HEK293 (cell line): ENCODE results near the gene LDB2.

Experiments
- CTCF ChIA-PET: fragments of 350-600 bp; formaldehyde crosslinking; extraction: SDS; loops from one replicate; lab custom pipeline; 2021; ENCODE audit warnings: antibody characterized with exemption; lab: Yijun Ruan, JAX
- POLR2A ChIA-PET: fragments of 300-600 bp; formaldehyde crosslinking; extraction: SDS; loops from one replicate; lab custom pipeline; 2020; ENCODE audit warnings: antibody characterized with exemption, inconsistent platforms; lab: Yijun Ruan, JAX
- H3K27ac ChIP-seq: fragments of 200-500 bp; sonication (Bioruptor generic); 2 replicates; pipeline ENCODE4 v1.5.1; 2014; ENCODE audit warnings: low read depth, low read length, control low read depth, inconsistent platforms; ENCODE audit errors: extremely low read depth
- H3K36me3 ChIP-seq, 2 experiments: fragments of 200-500 bp in 1 of 2; sonication (Bioruptor generic) in 1 of 2; 1 replicate in 1 of 2; 2 replicates in 1 of 2; pipeline ENCODE4 v1.5.1; 2014 to 2017; ENCODE audit warnings: inconsistent platforms in 2 of 2, low read length in 2 of 2; ENCODE audit not compliant: control insufficient read depth in 2 of 2, insufficient read depth in 1 of 2
- H3K4me1 ChIP-seq: fragments of 200-500 bp; sonication (Bioruptor generic); 2 replicates; pipeline ENCODE4 v1.5.1; 2014; ENCODE audit warnings: mild to moderate bottlenecking, low read length, inconsistent platforms; ENCODE audit not compliant: control insufficient read depth, insufficient read depth
- H3K4me3 ChIP-seq: 2 replicates; pipeline ENCODE4 v1.5.1; 2011; ENCODE audit warnings: low read depth, mild to moderate bottlenecking, control low read depth, low read length, moderate library complexity
- H3K9me3 ChIP-seq: fragments of 200-500 bp; sonication (Bioruptor generic); 2 replicates; pipeline ENCODE4 v1.5.1; 2014; ENCODE audit warnings: low read depth, low read length, inconsistent platforms; ENCODE audit not compliant: control insufficient read depth, insufficient read depth
- WT1 ChIP-seq: fragments of 450-650 bp; formaldehyde crosslinking; IDR thresholded peaks from 2 replicates; pipeline ENCODE4 v1.5.1; 2016; ENCODE audit warnings: missing biosample characterization, missing genetic modification characterization
- ZBTB21 ChIP-seq: fragments of 450-650 bp; formaldehyde crosslinking; IDR thresholded peaks from 2 replicates; pipeline ENCODE4 v1.5.1; 2017; ENCODE audit warnings: missing biosample characterization, missing genetic modification characterization
- ZBTB7A ChIP-seq: fragments of 450-650 bp; formaldehyde crosslinking; IDR thresholded peaks from 2 replicates; pipeline ENCODE4 v1.5.1; 2016; ENCODE audit warnings: low read depth, missing biosample characterization, missing genetic modification characterization
- ZNF138 ChIP-seq: fragments of 450-650 bp; formaldehyde crosslinking; IDR thresholded peaks from 2 replicates; pipeline ENCODE4 v1.5.1; 2016; ENCODE audit warnings: missing biosample characterization, missing genetic modification characterization, borderline replicate concordance
- ZNF140 ChIP-seq: fragments of 450-650 bp; formaldehyde crosslinking; IDR thresholded peaks from 2 replicates; pipeline ENCODE4 v1.5.1; 2016; ENCODE audit warnings: missing biosample characterization, missing genetic modification characterization
- ZNF146 ChIP-seq: fragments of 450-650 bp; formaldehyde crosslinking; IDR thresholded peaks from 2 replicates; pipeline ENCODE4 v1.5.1; 2016; ENCODE audit warnings: missing biosample characterization, missing genetic modification characterization
- ZNF157 ChIP-seq: fragments of 450-650 bp; formaldehyde crosslinking; IDR thresholded peaks from 2 replicates; pipeline ENCODE4 v1.5.1; 2016; ENCODE audit warnings: missing biosample characterization, missing genetic modification characterization
- ZNF202 ChIP-seq: fragments of 450-650 bp; formaldehyde crosslinking; IDR thresholded peaks from 2 replicates; pipeline ENCODE4 v1.5.1; 2016; ENCODE audit warnings: missing biosample characterization, missing genetic modification characterization, borderline replicate concordance
- ZNF221 ChIP-seq: fragments of 450-650 bp; formaldehyde crosslinking; IDR thresholded peaks from 2 replicates; pipeline ENCODE4 v1.5.1; 2017; ENCODE audit warnings: missing biosample characterization, missing genetic modification characterization, borderline replicate concordance
- ZNF23 ChIP-seq: fragments of 450-650 bp; formaldehyde crosslinking; IDR thresholded peaks from 2 replicates; pipeline ENCODE4 v1.5.1; 2016; ENCODE audit warnings: missing biosample characterization, missing genetic modification characterization, borderline replicate concordance
- ZNF274 ChIP-seq, 2 experiments: fragments of 200-500 bp in 1 of 2; fragments of 450-650 bp in 1 of 2; sonication (Bioruptor generic) in 1 of 2; formaldehyde crosslinking in 1 of 2; IDR thresholded peaks; 2 replicates each; pipeline versions ENCODE4 v1.5.1 to v1.6.1; 2014 to 2016; ENCODE audit warnings: borderline replicate concordance in 1 of 2, inconsistent platforms in 1 of 2, low read length in 1 of 2, missing biosample characterization in 1 of 2, missing genetic modification characterization in 1 of 2
- ZNF335 ChIP-seq: fragments of 450-650 bp; formaldehyde crosslinking; conservative IDR thresholded peaks from 2 replicates; pipeline ENCODE4 v1.5.1; 2016; ENCODE audit warnings: missing biosample characterization, missing genetic modification characterization
- ZNF426 ChIP-seq: fragments of 450-650 bp; formaldehyde crosslinking; IDR thresholded peaks from 2 replicates; pipeline ENCODE4 v1.5.1; 2017; ENCODE audit warnings: missing biosample characterization, missing genetic modification characterization, mild to moderate bottlenecking, inconsistent platforms, moderate library complexity
- ZNF501 ChIP-seq: fragments of 450-650 bp; formaldehyde crosslinking; IDR thresholded peaks from 2 replicates; pipeline ENCODE4 v1.5.1; 2016; ENCODE audit warnings: missing biosample characterization, missing genetic modification characterization
- ZNF544 ChIP-seq: fragments of 450-650 bp; formaldehyde crosslinking; IDR thresholded peaks from 2 replicates; pipeline ENCODE4 v1.5.0; 2017; ENCODE audit warnings: missing biosample characterization, missing genetic modification characterization
- ZSCAN16 ChIP-seq: fragments of 450-650 bp; formaldehyde crosslinking; IDR thresholded peaks from 2 replicates; pipeline ENCODE4 v1.5.1; 2016; ENCODE audit warnings: missing biosample characterization, missing genetic modification characterization
- ZXDB ChIP-seq: fragments of 450-650 bp; formaldehyde crosslinking; IDR thresholded peaks from 2 replicates; pipeline ENCODE4 v1.5.1; 2016; ENCODE audit warnings: missing biosample characterization, missing genetic modification characterization
- TF ChIP-seq, protein P1 (sequence below): fragments of 450-650 bp; formaldehyde crosslinking; IDR thresholded peaks from 2 replicates; pipeline ENCODE4 v1.5.1; 2017; ENCODE audit warnings: missing biosample characterization, missing genetic modification characterization
- TF ChIP-seq, protein P2 (sequence below): fragments of 450-650 bp; formaldehyde crosslinking; IDR thresholded peaks from 2 replicates; pipeline ENCODE4 v1.5.1; 2016; ENCODE audit warnings: missing biosample characterization, missing genetic modification characterization
- TF ChIP-seq, protein P3 (sequence below): fragments of 450-650 bp; formaldehyde crosslinking; optimal IDR thresholded peaks from 2 replicates; pipeline ENCODE3; 2016; ENCODE audit warnings: missing biosample characterization, mild to moderate bottlenecking, missing genetic modification characterization

Gene LDB2

DNA sequence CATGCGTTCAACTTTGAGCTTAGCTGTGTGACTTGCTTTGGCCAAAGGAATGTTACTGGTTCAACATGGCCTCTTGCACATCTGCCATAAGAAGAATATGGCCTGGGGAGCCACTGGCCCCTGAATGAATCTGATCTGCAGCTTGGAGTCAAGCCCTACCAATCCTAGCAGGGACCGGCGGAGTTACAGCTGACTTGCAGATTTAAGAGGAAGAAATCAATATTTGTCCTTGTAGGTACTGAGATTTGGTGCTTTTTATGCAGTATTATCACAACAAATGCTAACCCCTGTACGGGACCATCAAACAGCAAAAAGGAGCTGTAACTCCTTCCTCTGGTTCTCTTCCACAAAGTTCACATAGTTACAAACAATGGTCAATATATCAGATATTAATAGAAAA is 252.0 kb downstream of the LDB2 start:
- POLR2A ChIA-PET = no interaction called here
- TF ChIP-seq ZNF274 (IDR thresholded peaks at IDR 0.05; ENCODE audit: low read length) = no peak
- TF ChIP-seq ZNF274 (tag by site-specific recombination; IDR thresholded peaks at IDR 0.05; ENCODE audit: borderline replicate concordance) = no peak
- no peak for TF ChIP-seq ZNF544 (tag by site-specific recombination)
- no peak for TF ChIP-seq ZXDB
- TF ChIP-seq ZNF146 = no peak
- no peak for TF ChIP-seq ZNF138
- TF ChIP-seq, all 188 proteins: peak for 0

DNA sequence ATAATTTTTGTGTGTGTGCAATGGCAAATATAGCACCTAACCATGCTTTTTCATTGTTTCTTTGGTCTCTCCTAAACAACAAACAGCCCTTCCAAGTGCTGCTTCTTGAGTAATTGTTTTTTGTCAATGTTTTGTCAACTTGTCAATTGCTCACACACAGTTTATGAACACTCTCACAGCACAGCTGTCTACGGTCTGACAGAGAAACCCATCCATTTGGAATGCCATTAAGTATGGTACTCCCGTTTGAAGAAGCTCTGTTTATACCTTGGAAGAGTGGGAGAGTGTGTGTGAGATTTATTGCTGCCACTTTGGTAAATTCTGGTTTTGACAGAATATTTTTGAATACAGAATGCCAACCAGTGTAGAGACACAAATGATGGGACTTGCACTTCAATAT is 254.6 kb downstream of the LDB2 start:
- CTCF ChIA-PET = interaction anchor here (0.7 to 3.7 kb wide), 3 partner anchors 272 to 646 kb away, joined by 3 to 14 read pairs (median 4); no protein-coding TSS in a partner anchor
- Histone ChIP-seq H3K4me3 (no peak overlapping the region), H3K9me3 (no peaks in the 10 kb centered on the region), H3K27ac (no peak overlapping the region)
- TF ChIP-seq ZBTB7A (tag by site-specific recombination) (no peak), ZNF157 (tag by site-specific recombination) (no peak), ZNF335 (tag by site-specific recombination) (no peak)
- TF ChIP-seq, protein P1, sequence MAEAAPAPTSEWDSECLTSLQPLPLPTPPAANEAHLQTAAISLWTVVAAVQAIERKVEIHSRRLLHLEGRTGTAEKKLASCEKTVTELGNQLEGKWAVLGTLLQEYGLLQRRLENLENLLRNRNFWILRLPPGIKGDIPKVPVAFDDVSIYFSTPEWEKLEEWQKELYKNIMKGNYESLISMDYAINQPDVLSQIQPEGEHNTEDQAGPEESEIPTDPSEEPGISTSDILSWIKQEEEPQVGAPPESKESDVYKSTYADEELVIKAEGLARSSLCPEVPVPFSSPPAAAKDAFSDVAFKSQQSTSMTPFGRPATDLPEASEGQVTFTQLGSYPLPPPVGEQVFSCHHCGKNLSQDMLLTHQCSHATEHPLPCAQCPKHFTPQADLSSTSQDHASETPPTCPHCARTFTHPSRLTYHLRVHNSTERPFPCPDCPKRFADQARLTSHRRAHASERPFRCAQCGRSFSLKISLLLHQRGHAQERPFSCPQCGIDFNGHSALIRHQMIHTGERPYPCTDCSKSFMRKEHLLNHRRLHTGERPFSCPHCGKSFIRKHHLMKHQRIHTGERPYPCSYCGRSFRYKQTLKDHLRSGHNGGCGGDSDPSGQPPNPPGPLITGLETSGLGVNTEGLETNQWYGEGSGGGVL (tag by site-specific recombination) = no peak
- TF ChIP-seq, all 188 proteins: peak for 0
- POLR2A ChIA-PET = no interaction called here
- Histone ChIP-seq H3K36me3 (no peaks in the 10 kb centered on the region), H3K4me1 (no peaks in the 10 kb centered on the region)

More for the DNA sequence above, 252.0 kb downstream of the LDB2 start:
- no peaks in the 10 kb centered on the region for H3K9me3 ChIP-seq
- H3K4me3 ChIP-seq = no peak overlapping the region
- H3K27ac ChIP-seq = no peak overlapping the region
- CTCF ChIA-PET = no interaction called here
- H3K36me3 ChIP-seq = no peaks in the 10 kb centered on the region
- H3K4me1 ChIP-seq = no peaks in the 10 kb centered on the region

DNA sequence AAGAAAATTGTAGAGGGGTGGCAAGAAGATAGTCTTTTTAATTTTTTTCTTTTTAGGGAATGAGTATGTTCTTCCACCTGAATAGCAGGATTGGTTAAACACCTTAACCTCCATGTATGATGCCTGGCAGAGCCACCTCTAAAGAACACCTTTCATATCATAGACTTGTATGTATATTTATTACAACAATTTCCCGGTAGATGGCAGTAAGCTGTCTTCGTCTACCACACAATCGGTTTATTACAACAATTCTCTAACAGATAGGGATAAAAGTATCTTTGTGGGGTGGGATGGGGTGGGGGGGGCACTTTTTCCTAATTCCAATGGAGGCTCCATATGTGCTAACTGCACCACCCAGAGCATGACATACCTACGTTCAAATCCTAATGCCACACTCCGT is 255.5 kb downstream of the LDB2 start:
- H3K27ac ChIP-seq = no peak overlapping the region
- no peak overlapping the region for H3K4me3 ChIP-seq
- H3K4me1 ChIP-seq = no peaks in the 10 kb centered on the region
- CTCF ChIA-PET = interaction anchor here (0.6 to 3.7 kb wide), 7 partner anchors 42 to 805 kb away, joined by 3 to 14 read pairs (median 3); no protein-coding TSS in a partner anchor
- POLR2A ChIA-PET = no interaction called here
- TF ChIP-seq ZNF23 (tag by site-specific recombination) = no peak
- TF ChIP-seq ZSCAN16 (tag by site-specific recombination) = no peak
- no peak for TF ChIP-seq ZNF501 (tag by site-specific recombination)
- no peak for TF ChIP-seq WT1 (tag by site-specific recombination)
- TF ChIP-seq ZNF426 (tag by site-specific recombination) = no peak
- TF ChIP-seq ZNF140 (tag by site-specific recombination) = no peak
- no peak for TF ChIP-seq ZNF221 (tag by site-specific recombination)
- TF ChIP-seq, protein P2, sequence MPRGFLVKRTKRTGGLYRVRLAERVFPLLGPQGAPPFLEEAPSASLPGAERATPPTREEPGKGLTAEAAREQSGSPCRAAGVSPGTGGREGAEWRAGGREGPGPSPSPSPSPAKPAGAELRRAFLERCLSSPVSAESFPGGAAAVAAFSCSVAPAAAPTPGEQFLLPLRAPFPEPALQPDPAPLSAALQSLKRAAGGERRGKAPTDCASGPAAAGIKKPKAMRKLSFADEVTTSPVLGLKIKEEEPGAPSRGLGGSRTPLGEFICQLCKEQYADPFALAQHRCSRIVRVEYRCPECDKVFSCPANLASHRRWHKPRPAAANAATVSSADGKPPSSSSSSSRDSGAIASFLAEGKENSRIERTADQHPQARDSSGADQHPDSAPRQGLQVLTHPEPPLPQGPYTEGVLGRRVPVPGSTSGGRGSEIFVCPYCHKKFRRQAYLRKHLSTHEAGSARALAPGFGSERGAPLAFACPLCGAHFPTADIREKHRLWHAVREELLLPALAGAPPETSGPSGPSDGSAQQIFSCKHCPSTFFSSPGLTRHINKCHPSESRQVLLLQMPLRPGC (tag by site-specific recombination) = no peak
- TF ChIP-seq ZBTB21 (tag by site-specific recombination) = no peak
- no peak for TF ChIP-seq ZNF202 (tag by site-specific recombination)
- TF ChIP-seq, protein P3, sequence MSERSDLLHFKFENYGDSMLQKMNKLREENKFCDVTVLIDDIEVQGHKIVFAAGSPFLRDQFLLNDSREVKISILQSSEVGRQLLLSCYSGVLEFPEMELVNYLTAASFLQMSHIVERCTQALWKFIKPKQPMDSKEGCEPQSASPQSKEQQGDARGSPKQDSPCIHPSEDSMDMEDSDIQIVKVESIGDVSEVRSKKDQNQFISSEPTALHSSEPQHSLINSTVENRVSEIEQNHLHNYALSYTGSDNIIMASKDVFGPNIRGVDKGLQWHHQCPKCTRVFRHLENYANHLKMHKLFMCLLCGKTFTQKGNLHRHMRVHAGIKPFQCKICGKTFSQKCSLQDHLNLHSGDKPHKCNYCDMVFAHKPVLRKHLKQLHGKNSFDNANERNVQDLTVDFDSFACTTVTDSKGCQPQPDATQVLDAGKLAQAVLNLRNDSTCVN (tag by site-specific recombination) = no peak
- TF ChIP-seq ZNF146 = no peak
- no peaks in the 10 kb centered on the region for H3K9me3 ChIP-seq
- H3K36me3 ChIP-seq = no peaks in the 10 kb centered on the region
